SU-DHL-6 (cell line): ENCODE data around the gene RPL23.

Experiments
- H2AFZ ChIP-seq: fragments of 200-600 bp; sonication (generic); 2 replicates; pipeline ENCODE4 v1.6.1; 2014; ENCODE audit warnings: low read depth, mild to moderate bottlenecking, moderate library complexity, mixed read lengths, antibody characterized with exemption, low read length; ENCODE audit not compliant: severe bottlenecking
- H3F3A ChIP-seq: fragments of 200-600 bp; shearing (Covaris generic); 2 replicates; pipeline ENCODE4 v1.6.0; 2016; ENCODE audit warnings: antibody characterized with exemption, mild to moderate bottlenecking; ENCODE audit not compliant: insufficient read depth
- H3K27ac ChIP-seq: fragments of 200-600 bp; sonication (generic); 2 replicates; pipeline ENCODE4 v1.5.1; 2016; ENCODE audit warnings: low read depth, mild to moderate bottlenecking, low read length, moderate library complexity, mixed read lengths
- H3K27me3 ChIP-seq: fragments of 200-600 bp; sonication (generic), shearing (Covaris generic); 2 replicates; pipeline ENCODE4 v1.6.0; 2014; ENCODE audit warnings: mild to moderate bottlenecking, low read length
- H3K36me3 ChIP-seq: fragments of 200-600 bp; sonication (generic); 2 replicates; pipeline ENCODE4 v1.6.1; 2014; ENCODE audit warnings: mild to moderate bottlenecking, low read length, mixed read lengths
- H3K4me2 ChIP-seq: fragments of 300-600, 200-600 bp; shearing (Covaris generic), sonication (generic); 2 replicates; pipeline ENCODE4 v1.6.0; 2014; ENCODE audit warnings: low read length, low read depth, mild to moderate bottlenecking; ENCODE audit not compliant: poor library complexity, severe bottlenecking
- H3K4me3 ChIP-seq: fragments of 200-600 bp; sonication (generic); 2 replicates; pipeline ENCODE4 v1.5.1; 2014; ENCODE audit warnings: antibody characterized with exemption, low read length, mild to moderate bottlenecking, mixed read lengths; ENCODE audit not compliant: insufficient read depth, poor library complexity, severe bottlenecking
- H3K79me2 ChIP-seq: fragments of 200-600 bp; sonication (generic); 2 replicates; pipeline ENCODE4 v1.6.1; 2014; ENCODE audit warnings: mild to moderate bottlenecking, low read length, moderate library complexity; ENCODE audit not compliant: insufficient read depth
- H3K9ac ChIP-seq: fragments of 200-600 bp; sonication (generic); 2 replicates; pipeline ENCODE4 v1.7.0; 2014; ENCODE audit warnings: mild to moderate bottlenecking, low read length
- H3K9me2 ChIP-seq: fragments of 200-600 bp; sonication (generic); replicated peaks from 2 replicates; pipeline ENCODE4 v1.6.1; 2014; ENCODE audit warnings: low read length; ENCODE audit not compliant: insufficient read depth
- H3K9me3 ChIP-seq: fragments of 200-600 bp; sonication (generic); 2 replicates; pipeline ENCODE4 v1.6.1; 2014; ENCODE audit warnings: low read length, mixed read lengths; ENCODE audit not compliant: insufficient read depth
- H4K20me1 ChIP-seq: fragments of 200-600 bp; sonication (generic); 2 replicates; pipeline ENCODE4 v1.6.1; 2014; ENCODE audit warnings: low read depth, mild to moderate bottlenecking, antibody characterized with exemption, low read length, moderate library complexity, mixed read lengths
- EZH2phosphoT487 ChIP-seq: fragments of 200-600 bp; sonication (generic), shearing (Covaris generic); conservative IDR thresholded peaks from 2 replicates; pipeline ENCODE4 v1.6.1; 2018; ENCODE audit warnings: mild to moderate bottlenecking, antibody characterized with exemption, low read length, moderate library complexity, mixed read lengths
- TF ChIP-seq, protein P1 (sequence below): fragments of 200-600 bp; sonication (generic); IDR thresholded peaks from one replicate; pipeline ENCODE4 v1.5.1; 2017; ENCODE audit warnings: antibody characterized with exemption, mild to moderate bottlenecking, low read length, moderate library complexity; ENCODE audit not compliant: insufficient read depth, poor library complexity, severe bottlenecking

RPL23 gene

DNA sequence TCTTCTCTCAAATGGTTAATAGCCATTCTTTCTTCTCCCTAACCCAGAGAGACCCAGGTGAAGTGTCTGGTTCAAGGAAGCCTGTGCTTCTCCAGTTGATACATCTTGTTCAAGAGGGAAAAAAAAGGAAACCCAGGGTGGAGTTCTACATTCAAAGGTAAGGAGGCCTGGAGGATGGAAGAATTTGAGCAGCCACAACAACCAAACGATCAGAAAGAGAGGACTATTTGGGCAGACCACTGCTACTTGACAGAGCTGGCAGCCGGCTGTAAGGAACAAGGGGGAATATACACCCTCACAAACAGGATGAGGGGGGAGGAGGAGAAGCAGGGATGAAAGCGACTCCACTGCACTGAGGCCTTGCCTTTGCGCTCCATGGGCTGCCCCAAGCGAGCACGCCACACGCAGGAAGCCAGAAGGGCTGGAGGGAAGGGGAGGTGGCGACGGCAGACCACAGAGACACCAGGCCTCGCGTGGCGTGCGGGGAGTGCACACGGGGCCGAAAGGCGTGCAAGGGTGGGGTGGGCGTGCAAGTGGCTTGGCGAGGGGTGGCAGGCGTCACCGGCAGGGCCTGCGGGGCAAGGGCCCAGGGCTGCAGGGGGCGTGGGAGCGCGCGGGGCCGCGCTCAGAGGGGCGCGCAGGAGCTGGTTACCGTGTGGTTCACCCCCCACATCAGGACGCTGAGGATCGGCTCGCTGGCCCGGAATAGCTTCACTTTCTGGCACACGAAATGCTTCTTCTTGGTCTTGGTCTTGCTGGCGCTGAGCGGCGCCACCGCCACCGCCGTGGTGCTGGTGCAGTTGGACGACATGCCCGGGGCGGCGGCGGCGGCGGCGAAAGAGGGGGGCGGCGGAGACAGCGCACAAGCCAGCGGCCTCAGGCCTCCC is 54.7 kb downstream of the RPL23 start:
- Histone ChIP-seq H3K4me2 (peak overlapping the region; percentile 90), H3K36me3 (peaks cover 8% of the 10 kb centered on the region; the same call in 1 of the 2 replicates), H3K9me3 (no peaks in the 10 kb centered on the region), H3K27me3 (no peaks in the 10 kb centered on the region), H3K9ac (peak overlapping the region; percentile 84), H3K4me3 (peak overlapping the region; percentile 84), H2AFZ (peak overlapping the region; percentile 18), H3K27ac (peak overlapping the region; percentile 61), H3F3A (peaks cover 21% of the 10 kb centered on the region), H3K79me2 (peaks cover 44% of the 10 kb centered on the region), H3K9me2 (no peaks in the 10 kb centered on the region), H4K20me1 (no peaks in the 10 kb centered on the region)
- TF ChIP-seq EZH2phosphoT487, result no peak
- TF ChIP-seq, protein P1, sequence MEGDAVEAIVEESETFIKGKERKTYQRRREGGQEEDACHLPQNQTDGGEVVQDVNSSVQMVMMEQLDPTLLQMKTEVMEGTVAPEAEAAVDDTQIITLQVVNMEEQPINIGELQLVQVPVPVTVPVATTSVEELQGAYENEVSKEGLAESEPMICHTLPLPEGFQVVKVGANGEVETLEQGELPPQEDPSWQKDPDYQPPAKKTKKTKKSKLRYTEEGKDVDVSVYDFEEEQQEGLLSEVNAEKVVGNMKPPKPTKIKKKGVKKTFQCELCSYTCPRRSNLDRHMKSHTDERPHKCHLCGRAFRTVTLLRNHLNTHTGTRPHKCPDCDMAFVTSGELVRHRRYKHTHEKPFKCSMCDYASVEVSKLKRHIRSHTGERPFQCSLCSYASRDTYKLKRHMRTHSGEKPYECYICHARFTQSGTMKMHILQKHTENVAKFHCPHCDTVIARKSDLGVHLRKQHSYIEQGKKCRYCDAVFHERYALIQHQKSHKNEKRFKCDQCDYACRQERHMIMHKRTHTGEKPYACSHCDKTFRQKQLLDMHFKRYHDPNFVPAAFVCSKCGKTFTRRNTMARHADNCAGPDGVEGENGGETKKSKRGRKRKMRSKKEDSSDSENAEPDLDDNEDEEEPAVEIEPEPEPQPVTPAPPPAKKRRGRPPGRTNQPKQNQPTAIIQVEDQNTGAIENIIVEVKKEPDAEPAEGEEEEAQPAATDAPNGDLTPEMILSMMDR, result no peak
